GM23338 (cell line): ENCODE measurements around the gene MGAT3. TPM values are rescaled to one million over a fixed set of nuclear protein-coding genes. Genes with fewer than 3 reads are reported as not detected.

Experiments
- ATAC-seq: fragments of 200-7000 bp; cut with Tn5 transposase; 3 replicates; pipeline ENCODE4 v1.9.1; 2020
- DNase-seq: peaks from one replicate; pipeline ENCODE4 v3.0.0-alpha.2; 2015; ENCODE audit warnings: low spot score
- H2AFZ ChIP-seq: fragments of 200-600 bp; sonication (generic); 2 replicates; pipeline ENCODE4 v1.8.0; 2016; ENCODE audit warnings: antibody characterized with exemption, mild to moderate bottlenecking, moderate library complexity
- H3F3A ChIP-seq: fragments of 200-600 bp; sonication (generic); replicated peaks from 2 replicates; pipeline ENCODE4 v1.8.0; 2017; ENCODE audit warnings: antibody characterized with exemption, mixed run types, low read depth
- H3K27ac ChIP-seq: fragments of 200-600 bp; sonication (generic); 2 replicates; pipeline ENCODE4 v1.6.1; 2016; ENCODE audit warnings: low read depth
- H3K27me3 ChIP-seq: fragments of 200-600 bp; sonication (generic); 2 replicates; pipeline ENCODE4 v1.8.0; 2016; ENCODE audit warnings: mild to moderate bottlenecking, mixed run types, moderate library complexity; ENCODE audit not compliant: insufficient read depth
- H3K36me3 ChIP-seq: fragments of 200-600 bp; sonication (generic); 2 replicates; pipeline ENCODE4 v1.8.0; 2016; ENCODE audit warnings: mild to moderate bottlenecking; ENCODE audit not compliant: insufficient read depth
- H3K4me1 ChIP-seq: fragments of 200-600 bp; sonication (generic); 2 replicates; pipeline ENCODE4 v1.8.0; 2016; ENCODE audit warnings: mild to moderate bottlenecking, moderate library complexity; ENCODE audit not compliant: insufficient read depth
- H3K4me2 ChIP-seq: fragments of 200-600 bp; sonication (generic); 2 replicates; pipeline ENCODE4 v1.7.1; 2017; ENCODE audit warnings: mixed run types
- H3K4me3 ChIP-seq: fragments of 200-600 bp; sonication (generic); 2 replicates; pipeline ENCODE4 v1.6.1; 2016; ENCODE audit warnings: mixed run types
- H3K79me2 ChIP-seq: fragments of 200-600 bp; sonication (generic); replicated peaks from 2 replicates; pipeline ENCODE4 v1.8.0; 2017; ENCODE audit warnings: mild to moderate bottlenecking; ENCODE audit not compliant: insufficient read depth
- H3K9me2 ChIP-seq: fragments of 200-600 bp; sonication (generic); 2 replicates; pipeline ENCODE4 v1.8.0; 2017; ENCODE audit not compliant: insufficient read depth
- H4K20me1 ChIP-seq: fragments of 200-600 bp; sonication (generic); replicated peaks from 2 replicates; pipeline ENCODE4 v1.8.0; 2017; ENCODE audit warnings: mild to moderate bottlenecking; ENCODE audit not compliant: insufficient read depth
- H3K27ac Mint-ChIP-seq: 2 replicates; pipeline ENCODE4 v1.8.0; 2020; ENCODE audit warnings: inconsistent platforms, mild to moderate bottlenecking, moderate library complexity, mixed read lengths
- H3K27me3 Mint-ChIP-seq: 3 replicates; pipeline ENCODE4 v1.8.0; 2022; ENCODE audit warnings: low read depth, mild to moderate bottlenecking, moderate library complexity, mixed read lengths, inconsistent platforms; ENCODE audit not compliant: insufficient read depth, poor library complexity
- H3K36me3 Mint-ChIP-seq: 3 replicates; pipeline ENCODE4 v1.8.0; 2021; ENCODE audit warnings: low read depth, mild to moderate bottlenecking, inconsistent platforms, moderate library complexity, mixed read lengths
- H3K4me1 Mint-ChIP-seq: 3 replicates; pipeline ENCODE4 v1.8.0; 2020; ENCODE audit warnings: mild to moderate bottlenecking, inconsistent platforms, mixed read lengths
- H3K4me3 Mint-ChIP-seq: 3 replicates; pipeline ENCODE4 v1.8.0; 2021; ENCODE audit warnings: moderate library complexity, mild to moderate bottlenecking, inconsistent platforms, mixed read lengths
- H3K9me3 Mint-ChIP-seq: 3 replicates; pipeline ENCODE4 v1.8.0; 2020; ENCODE audit warnings: moderate library complexity, mild to moderate bottlenecking, inconsistent platforms, mixed read lengths
- CREB1 ChIP-seq: fragments of 250-450 bp; sonication (Bioruptor Pico); IDR thresholded peaks from 2 replicates; pipeline ENCODE4 v1.5.0; 2020; ENCODE audit warnings: low read depth, mild to moderate bottlenecking, moderate library complexity
- CTCF ChIP-seq, 2 experiments: fragments of 200-600 bp in 1 of 2; sonication (generic) in 1 of 2; conservative IDR thresholded peaks; 2 replicates each; pipeline versions ENCODE4 v1.5.1 to v1.6.1; 2016 to 2017; ENCODE audit warnings: antibody characterized with exemption in 2 of 2, low read depth in 2 of 2, mild to moderate bottlenecking in 2 of 2, moderate library complexity in 1 of 2
- ETS1 ChIP-seq: IDR thresholded peaks from 2 replicates; pipeline ENCODE4 v1.6.1; 2016; ENCODE audit warnings: antibody characterized with exemption
- EZH2 ChIP-seq: fragments of 200-600 bp; sonication (generic); IDR thresholded peaks from one replicate; pipeline ENCODE4 v1.8.0; 2017; ENCODE audit warnings: antibody characterized with exemption, mild to moderate bottlenecking, low read depth; ENCODE audit not compliant: unreplicated experiment
- EZH2phosphoT487 ChIP-seq: fragments of 200-600 bp; sonication (generic); IDR thresholded peaks from one replicate; pipeline ENCODE4 v1.8.1; 2018; ENCODE audit warnings: antibody characterized with exemption; ENCODE audit not compliant: unreplicated experiment
- JUNB ChIP-seq: IDR thresholded peaks from one replicate; pipeline ENCODE4 v1.6.1; 2016; ENCODE audit warnings: antibody characterized with exemption; ENCODE audit not compliant: unreplicated experiment
- NANOG ChIP-seq: IDR thresholded peaks from 2 replicates; pipeline ENCODE4 v1.6.1; 2016; ENCODE audit warnings: antibody characterized with exemption, borderline replicate concordance
- POLR2AphosphoS5 ChIP-seq: IDR thresholded peaks from 2 replicates; pipeline ENCODE4 v1.6.1; 2016; ENCODE audit warnings: antibody characterized with exemption, low read depth
- STAT1 ChIP-seq: IDR thresholded peaks from one replicate; pipeline ENCODE4 v1.6.1; 2016; ENCODE audit warnings: antibody characterized with exemption; ENCODE audit not compliant: unreplicated experiment
- ZNF114 ChIP-seq: fragments of 250-450 bp; sonication (Bioruptor Pico); IDR thresholded peaks from 2 replicates; pipeline ENCODE4 v1.5.0; 2020; ENCODE audit warnings: mild to moderate bottlenecking, moderate library complexity
- ZNF331 ChIP-seq: fragments of 250-450 bp; sonication (Bioruptor Pico); IDR thresholded peaks from 2 replicates; pipeline ENCODE4 v1.5.0; 2020; ENCODE audit warnings: low read depth, mild to moderate bottlenecking, moderate library complexity
- ZNF462 ChIP-seq: fragments of 250-450 bp; sonication (Bioruptor Pico); IDR thresholded peaks from 2 replicates; pipeline ENCODE4 v1.5.0; 2020; ENCODE audit warnings: mild to moderate bottlenecking, moderate library complexity
- polyA plus RNA-seq: library from polyadenylated mRNA; unstranded; fragments of >200 nt; fragmentation: Nextera tagmentation; extraction: Ambion mirVana; gene quantifications from 2 replicates; pipeline ENCODE4 v1.2.1, GENCODE V29; 2016
- total RNA-seq: library from RNA; depleted of rRNA; stranded (reverse); fragments of >200 nt; shearing (Covaris generic); gene quantifications from 2 replicates; pipeline ENCODE4 v1.2.3, GENCODE V29; 2014

The MGAT3 gene
- total and polyA plus RNA-seq, 2 experiments from 2014 or later, result 1.7 to 10.2 TPM

- Histone ChIP-seq H3K27ac (no peak overlapping the region), H3K4me3 (no peak overlapping the region), H3K4me2 (no peak overlapping the region), H3K4me1 (no peaks in the 10 kb centered on the region), H3K79me2 (no peaks in the 10 kb centered on the region), H4K20me1 (no peaks in the 10 kb centered on the region; the same call in 1 of the 2 replicates), H3K9me2 (no peaks in the 10 kb centered on the region), H3K36me3 (no peaks in the 10 kb centered on the region), H3F3A (no peaks in the 10 kb centered on the region), H2AFZ (no peak overlapping the region), H3K27me3 (no peaks in the 10 kb centered on the region)
- peaks cover 2% of the 10 kb centered on the region for H3K27me3 Mint-ChIP-seq
- no peak overlapping the region for H3K4me3 Mint-ChIP-seq
- H3K9me3 Mint-ChIP-seq, result no peaks in the 10 kb centered on the region
- H3K4me1 Mint-ChIP-seq, result peaks cover 10% of the 10 kb centered on the region
- ATAC-seq (no peak), DNase-seq (no peak)
- H3K27ac Mint-ChIP-seq, result no peak overlapping the region
- TF ChIP-seq ZNF331 (CRISPR knock-in tag), result no peak
- no peak for TF ChIP-seq ZNF114
- no peak for TF ChIP-seq NANOG
- TF ChIP-seq STAT1, result no peak
- TF ChIP-seq JUNB, result no peak
- TF ChIP-seq EZH2phosphoT487, result no peak
- no peak for TF ChIP-seq POLR2AphosphoS5
- no peak for TF ChIP-seq ETS1
- no peak for TF ChIP-seq EZH2
- TF ChIP-seq CREB1 (CRISPR knock-in tag), result no peak
- no peak for TF ChIP-seq ZNF462 (CRISPR knock-in tag)
- no peak for TF ChIP-seq CTCF (conservative IDR thresholded peaks at IDR 0.05; ENCODE audit: low read depth in 2 of 2)
- H3K36me3 Mint-ChIP-seq, result no peaks in the 10 kb centered on the region
Observed at GRCh38 chr22:39487826-39488520, 31.2 kb downstream of the MGAT3 start.
